Caco-2 (cell line): Measurements from ENCODE around the gene AIPL1. TPM values are rescaled to one million over a fixed set of nuclear protein-coding genes. Genes with fewer than 3 reads are reported as not detected.

ENCODE experiments used
- BruUV-seq: library from RNA; stranded (reverse); fragments of 400-500 nt; replicated peaks from 2 replicates; lab custom pipeline; 2021; lab: Mats Ljungman, UMichigan
- CTCF ChIA-PET: fragments of 300-600 bp; sonication (Branson Sonifier 250); formaldehyde crosslinking; loops from one replicate; lab custom pipeline; 2022; ENCODE audit warnings: antibody characterized with exemption; lab: Charles Lee
- POLR2A ChIA-PET: fragments of 300-600 bp; sonication (Branson Sonifier 250); formaldehyde crosslinking; loops from one replicate; lab custom pipeline; 2022; ENCODE audit warnings: antibody characterized with exemption; lab: Charles Lee
- DNase-seq, 2 experiments: peaks; one replicate each; pipeline versions ENCODE4 v3.0.0 to v3.0.0-alpha.2; 2020 to 2022
- H3K27me3 ChIP-seq: replicated peaks from 2 replicates; pipeline ENCODE4 v1.6.0; 2011; ENCODE audit warnings: low read length; ENCODE audit not compliant: control insufficient read depth, insufficient read depth
- H3K36me3 ChIP-seq: 2 replicates; pipeline ENCODE4 v1.5.1; 2011; ENCODE audit warnings: low read length; ENCODE audit not compliant: control insufficient read depth, insufficient read depth
- H3K4me1 ChIP-seq: fragments of 250-450 bp; sonication (Bioruptor Pico); 2 replicates; pipeline ENCODE4 v1.5.1; 2020; ENCODE audit warnings: mild to moderate bottlenecking
- H3K4me3 ChIP-seq: 2 replicates; pipeline ENCODE4 v1.5.1; 2011; ENCODE audit warnings: low read depth, mild to moderate bottlenecking, control low read depth, low read length
- H3K9me3 ChIP-seq: fragments of 250-450 bp; sonication (Bioruptor Pico); 2 replicates; pipeline ENCODE4 v1.5.1; 2020; ENCODE audit warnings: mild to moderate bottlenecking, moderate library complexity
- H3K27ac Mint-ChIP-seq: one replicate; pipeline ENCODE4 v1.8.0; 2022; ENCODE audit warnings: mixed read lengths; ENCODE audit not compliant: unreplicated experiment
- H3K27me3 Mint-ChIP-seq: one replicate; pipeline ENCODE4 v1.8.0; 2022; ENCODE audit warnings: mixed read lengths; ENCODE audit not compliant: insufficient read depth, unreplicated experiment
- H3K36me3 Mint-ChIP-seq: one replicate; pipeline ENCODE4 v1.8.0; 2022; ENCODE audit warnings: mild to moderate bottlenecking, mixed read lengths; ENCODE audit not compliant: insufficient read depth, unreplicated experiment
- H3K4me1 Mint-ChIP-seq: one replicate; pipeline ENCODE4 v1.8.0; 2022; ENCODE audit warnings: low read depth, mixed read lengths; ENCODE audit not compliant: unreplicated experiment
- H3K4me3 Mint-ChIP-seq: one replicate; pipeline ENCODE4 v1.8.0; 2022; ENCODE audit warnings: mild to moderate bottlenecking, moderate library complexity, mixed read lengths; ENCODE audit not compliant: unreplicated experiment
- H3K9me3 Mint-ChIP-seq: one replicate; pipeline ENCODE4 v1.8.0; 2022; ENCODE audit warnings: mixed read lengths; ENCODE audit not compliant: unreplicated experiment
- CTCF ChIP-seq, 2 experiments: fragments of 200-600 bp in 1 of 2; IDR thresholded peaks; 1 replicate in 1 of 2; 2 replicates in 1 of 2; pipeline versions ENCODE4 v1.5.1 to v1.8.0; 2011 to 2022; ENCODE audit warnings: antibody characterized with exemption in 1 of 2, control low read depth in 1 of 2, inconsistent platforms in 1 of 2, low read depth in 1 of 2, low read length in 1 of 2, mild to moderate bottlenecking in 1 of 2, moderate library complexity in 1 of 2; ENCODE audit not compliant: insufficient read depth in 1 of 2, severe bottlenecking in 1 of 2, unreplicated experiment in 1 of 2
- intact Hi-C: fragments of 100-400 bp; cut with micrococcal nuclease; formaldehyde crosslinking; loops from one replicate; pipeline ENCODE4 v1.10.0; 2022; ENCODE audit not compliant: unreplicated experiment
- total RNA-seq: library from RNA; stranded (reverse); gene quantifications from 2 replicates; pipeline ENCODE4 v1.2.3, GENCODE V29; 2022

Gene AIPL1
- total RNA-seq, 1 experiment from 2014 or later: not detected

DNA sequence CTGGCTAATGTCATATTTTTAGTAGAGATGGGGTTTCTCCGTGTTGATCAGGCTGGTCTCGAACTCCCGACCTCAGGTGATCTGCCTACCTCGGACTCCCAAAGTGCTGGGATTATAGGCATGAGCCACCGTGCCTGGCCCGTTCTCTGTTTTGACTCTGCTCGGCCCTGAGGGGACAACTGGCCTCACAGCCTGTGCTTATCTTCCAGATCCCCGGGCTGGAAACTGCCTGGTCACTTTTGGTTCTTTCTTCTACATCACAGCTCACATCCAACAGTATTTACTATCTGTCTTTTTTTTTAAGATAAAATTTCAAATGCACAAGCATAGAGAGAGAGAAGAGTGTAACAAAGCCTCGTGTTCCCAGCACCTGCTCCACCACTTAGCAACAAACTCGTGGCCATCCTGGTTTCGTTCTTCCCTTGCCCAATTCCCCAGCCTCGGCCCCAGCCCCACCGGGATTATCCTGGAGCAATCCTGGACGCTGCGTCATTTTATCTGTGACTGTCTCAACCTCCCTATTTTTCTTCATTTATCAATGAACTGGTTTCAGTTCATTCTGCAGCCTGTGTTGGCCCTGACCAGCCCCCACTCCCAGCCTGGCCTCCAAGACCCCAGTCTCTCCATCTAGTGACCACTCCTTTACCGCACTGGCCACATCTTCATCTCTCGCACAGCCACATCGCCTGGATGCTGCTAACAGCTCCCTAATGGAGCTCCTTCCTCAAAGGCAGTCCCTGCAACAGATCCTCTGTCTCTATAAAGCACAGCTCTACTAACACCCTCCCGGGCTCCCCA is 30.5 kb upstream of the AIPL1 start:
- ChIA-PET CTCF (no interaction called here), POLR2A (no interaction called here)
- intact Hi-C loops: no loop called here
- Mint-ChIP-seq H3K9me3 (no peaks in the 10 kb centered on the region), H3K27me3 (peaks cover 10% of the 10 kb centered on the region), H3K36me3 (no peaks in the 10 kb centered on the region), H3K4me1 (no peaks in the 10 kb centered on the region), H3K27ac (no peak overlapping the region), H3K4me3 (no peak overlapping the region)
- Histone ChIP-seq H3K4me1 (no peaks in the 10 kb centered on the region), H3K36me3 (no peaks in the 10 kb centered on the region), H3K4me3 (no peak overlapping the region), H3K9me3 (no peaks in the 10 kb centered on the region), H3K27me3 (no peaks in the 10 kb centered on the region)
- no TSS peak for BruUV-seq
- no peak for TF ChIP-seq CTCF (IDR thresholded peaks at IDR 0.05; ENCODE audit: insufficient read depth in 1 of 2, low read depth in 1 of 2, low read length in 1 of 2, severe bottlenecking in 1 of 2, unreplicated experiment in 1 of 2)
- DNase-seq: no peak

GRCh38 chr17:6464446-6465041 is 29.6 kb upstream of the AIPL1 start:
- no peak overlapping the region for H3K27ac Mint-ChIP-seq
- peaks cover 10% of the 10 kb centered on the region for H3K27me3 Mint-ChIP-seq
- BruUV-seq: no TSS peak

More at GRCh38 chr17:6464446-6465041, 29.6 kb upstream of the AIPL1 start:
- no peaks in the 10 kb centered on the region for H3K9me3 ChIP-seq
- no peaks in the 10 kb centered on the region for H3K36me3 ChIP-seq
- H3K36me3 Mint-ChIP-seq: no peaks in the 10 kb centered on the region
- no peaks in the 10 kb centered on the region for H3K9me3 Mint-ChIP-seq
- no peaks in the 10 kb centered on the region for H3K4me1 Mint-ChIP-seq
- ChIA-PET CTCF (no interaction called here), POLR2A (no interaction called here)
- no peak for TF ChIP-seq CTCF (IDR thresholded peaks at IDR 0.05; ENCODE audit: insufficient read depth in 1 of 2, low read depth in 1 of 2, low read length in 1 of 2, severe bottlenecking in 1 of 2, unreplicated experiment in 1 of 2)
- no peaks in the 10 kb centered on the region for H3K27me3 ChIP-seq
- no peak overlapping the region for H3K4me3 ChIP-seq
- H3K4me1 ChIP-seq: no peaks in the 10 kb centered on the region
- no peak overlapping the region for H3K4me3 Mint-ChIP-seq
- intact Hi-C loops: no loop called here
- no peak for DNase-seq
